K562 (cell line): ENCODE results near the gene SNRPD2. TPM values are rescaled to one million over a fixed set of nuclear protein-coding genes. Genes with fewer than 3 reads are reported as not detected.

ENCODE experiments used
- ARID4B ChIP-seq: sonication (generic); formaldehyde crosslinking; IDR thresholded peaks from 2 replicates; pipeline ENCODE4 v1.8.0; 2022; ENCODE audit warnings: mild to moderate bottlenecking, missing genetic modification reagents
- CREM ChIP-seq: IDR thresholded peaks from 2 replicates; pipeline ENCODE4 v1.6.1; 2014; ENCODE audit warnings: antibody characterized with exemption, low read depth
- GTF2F1 ChIP-seq: IDR thresholded peaks from 2 replicates; pipeline ENCODE4 v1.6.1; 2011; ENCODE audit warnings: low read depth, low read length, improper control_type of control experiment
- HDAC1 ChIP-seq, 2 experiments: fragments of 450-650 bp; IDR thresholded peaks; 2 replicates each; pipeline ENCODE4 v1.6.1; 2016 to 2017; ENCODE audit warnings: inconsistent platforms in 1 of 2, mild to moderate bottlenecking in 1 of 2, moderate library complexity in 1 of 2
- IRF2 ChIP-seq: sonication (generic); formaldehyde crosslinking; IDR thresholded peaks from 2 replicates; pipeline ENCODE4 v1.8.1; 2022; ENCODE audit warnings: mild to moderate bottlenecking, missing genetic modification reagents
- MITF ChIP-seq: IDR thresholded peaks from 2 replicates; pipeline ENCODE4 v1.6.1; 2014; ENCODE audit warnings: antibody characterized with exemption
- NCOA1 ChIP-seq: fragments of 450-650 bp; IDR thresholded peaks from 2 replicates; pipeline ENCODE4 v1.6.1; 2016; ENCODE audit warnings: low read depth
- NCOA2 ChIP-seq, 2 experiments: fragments of 450-650 bp; IDR thresholded peaks; 2 replicates each; pipeline ENCODE4 v1.6.1; 2018; ENCODE audit warnings: mild to moderate bottlenecking in 2 of 2, moderate library complexity in 1 of 2; ENCODE audit not compliant: partially characterized antibody in 2 of 2
- NELFE ChIP-seq: IDR thresholded peaks from 2 replicates; pipeline ENCODE4 v1.6.1; 2011; ENCODE audit warnings: mild to moderate bottlenecking; ENCODE audit not compliant: insufficient read depth, insufficient read length
- NONO ChIP-seq, 2 experiments: fragments of 200-400 bp in 1 of 2; fragments of 450-650 bp in 1 of 2; formaldehyde crosslinking in 1 of 2; IDR thresholded peaks; 2 replicates each; pipeline ENCODE4 v1.6.1; 2017; ENCODE audit warnings: low read depth in 2 of 2, mild to moderate bottlenecking in 2 of 2, moderate library complexity in 2 of 2, low read length in 1 of 2
- NR2F6 ChIP-seq: fragments of 450-650 bp; formaldehyde crosslinking; IDR thresholded peaks from 2 replicates; pipeline ENCODE4 v1.4.0; 2020; ENCODE audit warnings: mild to moderate bottlenecking
- POLR2B ChIP-seq: fragments of 450-650 bp; IDR thresholded peaks from 2 replicates; pipeline ENCODE4 v1.6.1; 2018; ENCODE audit warnings: low read depth; ENCODE audit not compliant: partially characterized antibody
- PYGO2 ChIP-seq: fragments of 450-650 bp; IDR thresholded peaks from 2 replicates; pipeline ENCODE4 v1.6.1; 2016; ENCODE audit warnings: mild to moderate bottlenecking, missing genetic modification characterization, moderate library complexity, missing compliant biosample characterization
- UBTF ChIP-seq, 2 experiments: IDR thresholded peaks; 2 replicates each; pipeline ENCODE4 v1.6.1; 2012; ENCODE audit warnings: improper control_type of control experiment in 2 of 2, low read depth in 2 of 2, low read length in 2 of 2, borderline replicate concordance in 1 of 2
- ZBTB43 ChIP-seq: sonication (generic); formaldehyde crosslinking; IDR thresholded peaks from 2 replicates; pipeline ENCODE4 v1.8.0; 2023; ENCODE audit warnings: mild to moderate bottlenecking, missing genetic modification reagents
- ZFP1 ChIP-seq: fragments of 450-650 bp; formaldehyde crosslinking; IDR thresholded peaks from 2 replicates; pipeline ENCODE4 v1.4.0; 2020; ENCODE audit warnings: mild to moderate bottlenecking, mixed read lengths
- ZNF696 ChIP-seq: fragments of 250-450 bp; sonication (Bioruptor Pico); conservative IDR thresholded peaks from 2 replicates; pipeline ENCODE4 v1.4.0; 2020; ENCODE audit warnings: mild to moderate bottlenecking, moderate library complexity
- ZZZ3 ChIP-seq: fragments of 450-650 bp; IDR thresholded peaks from 2 replicates; pipeline ENCODE4 v1.6.1; 2016; ENCODE audit warnings: antibody characterized with exemption, mild to moderate bottlenecking, moderate library complexity
- polyA plus RNA-seq, 8 experiments: library from polyadenylated mRNA; depleted of rRNA in 4 of 8; stranded (reverse) in 5 of 8; unstranded in 3 of 8; fragments of >200 nt; fragmentation: Nextera tagmentation in 2 of 8; fragmentation: Illumina TruSeq in 1 of 8; extraction: Ambion mirVana in 2 of 8; extraction: Trizol in 1 of 8; gene quantifications; 2 replicates each; pipeline versions ENCODE4 v1.2.1 to v1.2.3, GENCODE V29; 2011 to 2014; ENCODE audit warnings: inconsistent platforms in 1 of 8, missing spikeins in 1 of 8
- total RNA-seq, 7 experiments: library from RNA; depleted of rRNA in 6 of 7; stranded (reverse); fragments of >200 nt in 6 of 7; fragmentation: Illumina TruSeq in 2 of 7; extraction: Trizol in 2 of 7; gene quantifications; 2 replicates each; pipeline versions ENCODE4 v1.2.1 to v1.2.3, GENCODE V29; 2011 to 2021; ENCODE audit warnings: low replicate concordance in 1 of 7

Gene SNRPD2
- total and polyA plus RNA-seq, 9 of the 15 experiments (the other 6 are each of a cell fraction or from before 2014, with no cell fraction given): 728 to 4,411 (median 1,029) TPM

- TF ChIP-seq MITF: no peak
- TF ChIP-seq POLR2B: peak; percentile 80
- no peak for TF ChIP-seq ZZZ3
- TF ChIP-seq NR2F6 (CRISPR knock-in tag): 0 out of 2 replicates have a peak, but pooled peaks have one; percentile 37
- TF ChIP-seq ARID4B (CRISPR knock-in tag): no peak; the same call in 1 of the 2 replicates
- TF ChIP-seq HDAC1 (IDR thresholded peaks at IDR 0.05): peak in 1 of 2 experiments; percentile 76; a peak in 2 of 4 replicates
- no peak for TF ChIP-seq ZNF696 (CRISPR knock-in tag)
- no peak for TF ChIP-seq ZBTB43 (CRISPR knock-in tag)
- peak; percentile 94 for TF ChIP-seq CREM
- TF ChIP-seq NELFE: no peak
- TF ChIP-seq NONO (IDR thresholded peaks at IDR 0.05; ENCODE audit: low read depth in 2 of 2, low read length in 1 of 2): 0 out of 4 replicates have a peak, but pooled peaks of 1 of the 2 experiments have one; percentile 9
- no peak for TF ChIP-seq PYGO2
- no peak for TF ChIP-seq GTF2F1
- TF ChIP-seq NCOA1: peak; percentile 56; the same call in 1 of the 2 replicates
- TF ChIP-seq ZFP1 (CRISPR knock-in tag): no peak
- TF ChIP-seq IRF2 (CRISPR knock-in tag): no peak
- peak in 1 of 2 experiments; percentile 100 for TF ChIP-seq NCOA2 (IDR thresholded peaks at IDR 0.05; ENCODE audit: partially characterized antibody in 2 of 2)
- TF ChIP-seq UBTF (IDR thresholded peaks at IDR 0.05; ENCODE audit: borderline replicate concordance in 1 of 2, low read depth in 2 of 2, low read length in 2 of 2): peak; percentile 15 to 70; a peak in 1 of 4 replicates
These were observed 25.6 kb upstream of the SNRPD2 start (continued) for GRCh38 chr19:45717131-45717982.
